Liver (tissue), 3 donors: ENCODE measurements around the gene SLC2A14.
"Not testable (repeated sequence)": the region's sequence is repeated elsewhere in the genome, so short reads cannot be mapped to it uniquely, and the experiment has no call there.

Experiments
- CTCF ChIP-seq: fragments of 150-350 bp; IDR thresholded peaks from 2 replicates; pipeline ENCODE4 v1.5.1; 2017; ENCODE audit warnings: improper control_type of control experiment, low read depth, low read length; ENCODE audit not compliant: missing input control
- RAD21 ChIP-seq, 2 donors: IDR thresholded peaks; 2 replicates each; pipeline ENCODE4 v1.6.1; 2016; ENCODE audit warnings: antibody characterized with exemption in 2 of 2, mild to moderate bottlenecking in 2 of 2
- SP1 ChIP-seq: IDR thresholded peaks from 2 replicates; pipeline ENCODE4 v1.6.1; 2018; ENCODE audit warnings: antibody characterized with exemption, mild to moderate bottlenecking
- TAF1 ChIP-seq: conservative IDR thresholded peaks from 2 replicates; pipeline ENCODE4 v1.6.1; 2016; ENCODE audit warnings: antibody characterized with exemption, mild to moderate bottlenecking
- YY1 ChIP-seq: IDR thresholded peaks from 2 replicates; pipeline ENCODE4 v1.6.1; 2016; ENCODE audit warnings: antibody characterized with exemption, mild to moderate bottlenecking
- donor health status: healthy.
- donor health status: healthy.

GRCh38 chr12:7783433-7783832 is 89.3 kb downstream of the SLC2A14 start:
- not testable (repeated sequence) for TF ChIP-seq CTCF; TAF1; SP1; YY1; RAD21 (IDR thresholded peaks at IDR 0.05)
